HCT116 (cell line): ENCODE measurements around the gene GIT1. TPM values are rescaled to one million over a fixed set of nuclear protein-coding genes. Genes with fewer than 3 reads are reported as not detected.
A peak's percentile ranks its signal among the peaks of the same experiment; 100 is the strongest.

Experiments used
- ATAC-seq: fragments of 200-7000 bp; cut with Tn5 transposase; 2 replicates; pipeline ENCODE4 v1.9.1; 2020; ENCODE audit warnings: mild to moderate bottlenecking, moderate library complexity
- BruUV-seq: library from RNA; stranded (reverse); fragments of 400-500 nt; replicated peaks from 2 replicates; lab custom pipeline; 2021; lab: Mats Ljungman, UMichigan
- CTCF ChIA-PET: fragments of 300-600 bp; sonication (Branson Sonifier 250); formaldehyde crosslinking; loops from one replicate; lab custom pipeline; 2021; ENCODE audit warnings: antibody characterized with exemption; lab: Charles Lee
- POLR2A ChIA-PET: fragments of 300-600, 350-600 bp; sonication (Branson Sonifier 250); formaldehyde crosslinking; loops from one replicate; lab custom pipeline; 2021; ENCODE audit warnings: antibody characterized with exemption; lab: Charles Lee
- RAD21 ChIA-PET, 2 experiments: fragments of 300-600 bp; sonication (Branson Sonifier 250); formaldehyde crosslinking; loops; one replicate each; lab custom pipeline; 2023; ENCODE audit warnings: low total read pairs in 2 of 2; ENCODE audit not compliant: uncharacterized antibody in 2 of 2, unreplicated experiment in 2 of 2, low non-redundant PET in 1 of 2; lab: Charles Lee
- DNase-seq: peaks from one replicate; pipeline ENCODE4 v3.0.0-alpha.2; 2010; ENCODE audit warnings: low read depth, low spot score
- H2AFZ ChIP-seq: fragments of 200-600 bp; shearing (Covaris generic), sonication (generic); 2 replicates; pipeline ENCODE4 v1.6.1; 2017; ENCODE audit warnings: low read depth, mixed run types, mixed read lengths, antibody characterized with exemption, low read length; ENCODE audit not compliant: poor library complexity, severe bottlenecking
- H3K27ac ChIP-seq: 2 replicates; pipeline ENCODE4 v1.5.1; 2012; ENCODE audit warnings: low read depth, low read length
- H3K27me3 ChIP-seq: fragments of 200-600 bp; sonication (generic); 2 replicates; pipeline ENCODE4 v1.6.1; 2016; ENCODE audit warnings: mixed run types, low read length, mixed read lengths; ENCODE audit not compliant: insufficient read depth
- H3K36me3 ChIP-seq, 2 experiments: fragments of 200-500 bp in 1 of 2; fragments of 200-600 bp in 1 of 2; sonication (Bioruptor generic) in 1 of 2; sonication (generic) in 1 of 2; 2 replicates each; pipeline versions ENCODE4 v1.5.1 to v1.6.1; 2014 to 2016; ENCODE audit warnings: low read length in 2 of 2, inconsistent platforms in 1 of 2, mixed read lengths in 1 of 2, mixed run types in 1 of 2; ENCODE audit not compliant: insufficient read depth in 2 of 2, control insufficient read depth in 1 of 2
- H3K4me1 ChIP-seq, 2 experiments: fragments of 200-600 bp in 1 of 2; sonication (generic) in 1 of 2; 2 replicates each; pipeline versions ENCODE4 v1.5.1 to v1.6.1; 2012 to 2017; ENCODE audit warnings: low read length in 2 of 2, inconsistent platforms in 1 of 2, mild to moderate bottlenecking in 1 of 2, mixed read lengths in 1 of 2, mixed run types in 1 of 2, moderate library complexity in 1 of 2; ENCODE audit not compliant: insufficient read depth in 2 of 2, control insufficient read depth in 1 of 2
- H3K4me2 ChIP-seq: fragments of 200-600 bp; sonication (generic); 2 replicates; pipeline ENCODE4 v1.6.1; 2017; ENCODE audit warnings: mixed run types, low read length, mixed read lengths
- H3K4me3 ChIP-seq, 2 experiments: fragments of 200-600 bp in 1 of 2; sonication (generic) in 1 of 2; replicated peaks in 1 of 2; 2 replicates each; pipeline ENCODE4 v1.5.1; 2011 to 2016; ENCODE audit warnings: low read length in 2 of 2, control low read depth in 1 of 2, low read depth in 1 of 2, mild to moderate bottlenecking in 1 of 2, mixed read lengths in 1 of 2, mixed run types in 1 of 2
- H3K79me2 ChIP-seq: fragments of 200-600 bp; sonication (generic); 2 replicates; pipeline ENCODE4 v1.6.1; 2017; ENCODE audit warnings: mild to moderate bottlenecking, mixed run types, low read length, moderate library complexity, mixed read lengths; ENCODE audit not compliant: insufficient read depth
- H3K9ac ChIP-seq: fragments of 200-600 bp; sonication (generic); 2 replicates; pipeline ENCODE4 v1.6.1; 2016; ENCODE audit warnings: low read length, mixed read lengths
- H3K9me2 ChIP-seq: fragments of 200-600 bp; sonication (generic), shearing (Covaris generic); 2 replicates; pipeline ENCODE4 v1.6.1; 2017; ENCODE audit warnings: mixed run types, mild to moderate bottlenecking, moderate library complexity; ENCODE audit not compliant: insufficient read depth
- H3K9me3 ChIP-seq, 2 experiments: fragments of 200-500 bp in 1 of 2; fragments of 200-600 bp in 1 of 2; sonication (Bioruptor generic) in 1 of 2; sonication (generic) in 1 of 2; 2 replicates each; pipeline ENCODE4 v1.6.1; 2014 to 2017; ENCODE audit warnings: low read length in 2 of 2, mixed read lengths in 2 of 2, inconsistent platforms in 1 of 2, low read depth in 1 of 2, mild to moderate bottlenecking in 1 of 2, mixed run types in 1 of 2, moderate library complexity in 1 of 2; ENCODE audit not compliant: control insufficient read depth in 1 of 2, insufficient read depth in 1 of 2
- H4K20me1 ChIP-seq: fragments of 200-600 bp; sonication (generic), shearing (Covaris generic); 2 replicates; pipeline ENCODE4 v1.6.1; 2017; ENCODE audit warnings: mixed run types, mild to moderate bottlenecking, moderate library complexity; ENCODE audit not compliant: insufficient read depth
- CBX3 ChIP-seq: IDR thresholded peaks from 2 replicates; pipeline ENCODE4 v1.6.1; 2012; ENCODE audit warnings: low read depth
- CEBPB ChIP-seq: IDR thresholded peaks from 2 replicates; pipeline ENCODE4 v1.6.1; 2012; ENCODE audit warnings: low read depth
- EGR1 ChIP-seq: IDR thresholded peaks from 2 replicates; pipeline ENCODE4 v1.6.1; 2012; ENCODE audit warnings: low read depth
- EZH2 ChIP-seq: fragments of 200-600 bp; sonication (generic); IDR thresholded peaks from 2 replicates; pipeline ENCODE4 v1.6.1; 2017; ENCODE audit warnings: antibody characterized with exemption, mixed run types
- EZH2phosphoT487 ChIP-seq: fragments of 200-600 bp; IDR thresholded peaks from 2 replicates; pipeline ENCODE4 v1.6.1; 2018; ENCODE audit warnings: antibody characterized with exemption, borderline replicate concordance
- FOSL1 ChIP-seq: IDR thresholded peaks from 2 replicates; pipeline ENCODE4 v1.6.1; 2012; ENCODE audit warnings: low read depth
- JUND ChIP-seq: IDR thresholded peaks from 2 replicates; pipeline ENCODE4 v1.6.1; 2012
- MAX ChIP-seq: IDR thresholded peaks from 2 replicates; pipeline ENCODE4 v1.6.1; 2012
- POLR2A ChIP-seq: IDR thresholded peaks from 2 replicates; pipeline ENCODE4 v1.7.0; 2011; ENCODE audit warnings: borderline replicate concordance; ENCODE audit not compliant: insufficient read depth, insufficient read length; ENCODE audit errors: extremely low read depth
- POLR2AphosphoS5 ChIP-seq: IDR thresholded peaks from 2 replicates; pipeline ENCODE4 v1.6.1; 2011; ENCODE audit warnings: mild to moderate bottlenecking, low read depth, low read length, moderate library complexity
- RAD21 ChIP-seq: IDR thresholded peaks from 2 replicates; pipeline ENCODE4 v1.6.1; 2012; ENCODE audit warnings: low read depth, mild to moderate bottlenecking
- REST ChIP-seq: IDR thresholded peaks from 2 replicates; pipeline ENCODE4 v1.6.1; 2012; ENCODE audit warnings: low read depth
- SRF ChIP-seq: IDR thresholded peaks from 2 replicates; pipeline ENCODE4 v1.6.1; 2012; ENCODE audit warnings: low read depth
- TCF7L2 ChIP-seq: IDR thresholded peaks from 2 replicates; pipeline ENCODE4 v1.7.0; 2011; ENCODE audit warnings: borderline replicate concordance, inconsistent platforms; ENCODE audit not compliant: insufficient read depth, insufficient read length; ENCODE audit errors: extremely low read depth
- YY1 ChIP-seq: IDR thresholded peaks from 2 replicates; pipeline ENCODE4 v1.6.1; 2011; ENCODE audit warnings: low read length, low read depth, moderate library complexity, mild to moderate bottlenecking; ENCODE audit not compliant: insufficient replicate concordance; ENCODE audit errors: extremely low read depth
- ZBTB33 ChIP-seq: IDR thresholded peaks from 2 replicates; pipeline ENCODE4 v1.6.1; 2011; ENCODE audit warnings: mild to moderate bottlenecking, low read length, moderate library complexity; ENCODE audit not compliant: insufficient replicate concordance; ENCODE audit errors: extremely low read depth
- ZFX ChIP-seq: fragments of 450-650 bp; IDR thresholded peaks from 2 replicates; pipeline ENCODE4 v1.6.1; 2017
- ZNF274 ChIP-seq: fragments of 200-500 bp; sonication (Bioruptor generic); IDR thresholded peaks from 2 replicates; pipeline ENCODE4 v1.6.1; 2014; ENCODE audit warnings: mild to moderate bottlenecking, low read depth, low read length, inconsistent platforms
- intact Hi-C: fragments of 100-400 bp; cut with micrococcal nuclease; formaldehyde crosslinking; loops from 2 replicates; pipeline ENCODE4 v1.10.0; 2022
- total RNA-seq: library from RNA; stranded (reverse); gene quantifications from one replicate; pipeline ENCODE4 v1.2.1, GENCODE V29; 2021; ENCODE audit not compliant: unreplicated experiment
- TF ChIP-seq, protein P1 (sequence below), 3 experiments: fragments of 200-600 bp in 1 of 3; sonication (generic) in 1 of 3; IDR thresholded peaks in 2 of 3; conservative IDR thresholded peaks in 1 of 3; 2 replicates each; pipeline ENCODE4 v1.5.1; 2012 to 2017; ENCODE audit warnings: low read depth in 2 of 3, low read length in 2 of 3, antibody characterized with exemption in 1 of 3, borderline replicate concordance in 1 of 3, control low read depth in 1 of 3, mild to moderate bottlenecking in 1 of 3, mixed read lengths in 1 of 3, mixed run types in 1 of 3, moderate library complexity in 1 of 3; ENCODE audit not compliant: insufficient read depth in 1 of 3
- TF ChIP-seq, protein P2 (sequence below): IDR thresholded peaks from 2 replicates; pipeline ENCODE4 v1.6.1; 2012

The GIT1 gene
- total RNA-seq, 1 experiment from 2014 or later: 76.5 TPM

DNA sequence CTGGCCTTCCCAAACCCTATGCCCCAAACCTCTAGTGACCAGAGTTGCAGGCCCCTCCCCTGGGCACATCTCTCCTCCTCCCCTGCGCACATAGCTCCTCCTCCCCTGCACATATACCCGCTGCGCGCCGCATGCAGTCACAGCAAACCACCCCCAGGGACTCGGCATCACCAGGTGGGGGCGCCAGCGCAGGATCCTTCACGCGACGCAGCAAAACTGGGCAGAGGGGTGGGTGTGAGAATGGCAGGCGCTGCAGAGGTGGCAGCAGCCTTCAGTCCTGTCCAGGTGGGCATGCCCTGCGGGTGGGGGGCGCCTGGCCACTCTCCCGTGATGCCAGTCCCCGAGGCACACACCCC is 27.7 kb upstream of the GIT1 start:
- Histone ChIP-seq H3K27ac (peak overlapping the region; percentile 64; the same call in 1 of the 2 replicates), H3K36me3 (no peaks in the 10 kb centered on the region), H3K4me3 (peak overlapping the region; percentile 36 to 50), H3K4me1 (peaks cover 48 to 64% of the 10 kb centered on the region in 2 experiments), H4K20me1 (no peaks in the 10 kb centered on the region), H3K9ac (peak overlapping the region; percentile 66), H3K79me2 (no peaks in the 10 kb centered on the region), H3K9me2 (no peaks in the 10 kb centered on the region), H3K27me3 (no peaks in the 10 kb centered on the region), H3K4me2 (peak overlapping the region; percentile 97), H2AFZ (no peak overlapping the region), H3K9me3 (no peaks in the 10 kb centered on the region)
- ChIA-PET POLR2A (interaction anchor here (0.6 to 1.3 kb wide), 2 partner anchors 239 to 477 kb away, joined by 3 read pairs; no protein-coding TSS in a partner anchor), CTCF (interaction anchor here (0.6 to 4.6 kb wide), 31 partner anchors 9 to 500 kb away, joined by 3 to 61 read pairs (median 7); partner anchors contain the start of genes ABHD15, ANKRD13B, SSH2 and TP53I13), RAD21 (interaction anchor here (0.5 to 0.8 kb wide), 3 partner anchors 23 to 970 kb away, joined by 3 to 5 read pairs (median 3); no protein-coding TSS in a partner anchor)
- DNase-seq: peak; percentile 67
- intact Hi-C loops: loop anchor here (1.0 kb wide), 1 partner anchor 476 kb away; no protein-coding TSS in a partner anchor
- BruUV-seq: no TSS peak
- ATAC-seq: peak; percentile 81
- no peak for TF ChIP-seq ZBTB33
- TF ChIP-seq TCF7L2: no peak
- TF ChIP-seq MAX: peak; percentile 65; the same call in 1 of the 2 replicates
- no peak for TF ChIP-seq EZH2
- TF ChIP-seq POLR2AphosphoS5: 0 out of 2 replicates have a peak, but pooled peaks have one; percentile 17
- TF ChIP-seq JUND: no peak
- TF ChIP-seq POLR2A: peak; percentile 30
- TF ChIP-seq, protein P1, sequence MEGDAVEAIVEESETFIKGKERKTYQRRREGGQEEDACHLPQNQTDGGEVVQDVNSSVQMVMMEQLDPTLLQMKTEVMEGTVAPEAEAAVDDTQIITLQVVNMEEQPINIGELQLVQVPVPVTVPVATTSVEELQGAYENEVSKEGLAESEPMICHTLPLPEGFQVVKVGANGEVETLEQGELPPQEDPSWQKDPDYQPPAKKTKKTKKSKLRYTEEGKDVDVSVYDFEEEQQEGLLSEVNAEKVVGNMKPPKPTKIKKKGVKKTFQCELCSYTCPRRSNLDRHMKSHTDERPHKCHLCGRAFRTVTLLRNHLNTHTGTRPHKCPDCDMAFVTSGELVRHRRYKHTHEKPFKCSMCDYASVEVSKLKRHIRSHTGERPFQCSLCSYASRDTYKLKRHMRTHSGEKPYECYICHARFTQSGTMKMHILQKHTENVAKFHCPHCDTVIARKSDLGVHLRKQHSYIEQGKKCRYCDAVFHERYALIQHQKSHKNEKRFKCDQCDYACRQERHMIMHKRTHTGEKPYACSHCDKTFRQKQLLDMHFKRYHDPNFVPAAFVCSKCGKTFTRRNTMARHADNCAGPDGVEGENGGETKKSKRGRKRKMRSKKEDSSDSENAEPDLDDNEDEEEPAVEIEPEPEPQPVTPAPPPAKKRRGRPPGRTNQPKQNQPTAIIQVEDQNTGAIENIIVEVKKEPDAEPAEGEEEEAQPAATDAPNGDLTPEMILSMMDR (IDR thresholded peaks at IDR 0.05 in 2 of 3, conservative IDR thresholded peaks at IDR 0.05 in 1 of 3; ENCODE audit: borderline replicate concordance in 1 of 3, insufficient read depth in 1 of 3, low read depth in 2 of 3, low read length in 2 of 3): peak; percentile 62 to 91 (median 84)
- peak; percentile 39; the same call in 1 of the 2 replicates for TF ChIP-seq RAD21
- TF ChIP-seq, protein P2, sequence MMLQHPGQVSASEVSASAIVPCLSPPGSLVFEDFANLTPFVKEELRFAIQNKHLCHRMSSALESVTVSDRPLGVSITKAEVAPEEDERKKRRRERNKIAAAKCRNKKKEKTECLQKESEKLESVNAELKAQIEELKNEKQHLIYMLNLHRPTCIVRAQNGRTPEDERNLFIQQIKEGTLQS: no peak
- TF ChIP-seq FOSL1: no peak
- no peak for TF ChIP-seq ZNF274
- no peak for TF ChIP-seq ZFX
- TF ChIP-seq EGR1: no peak
- TF ChIP-seq YY1: peak; percentile 33
- peak; percentile 31; the same call in 1 of the 2 replicates for TF ChIP-seq CBX3
- no peak for TF ChIP-seq EZH2phosphoT487
- TF ChIP-seq REST: no peak
- no peak for TF ChIP-seq SRF
- no peak for TF ChIP-seq CEBPB
